Gastroesophageal sphincter (tissue), 3 donors: ENCODE measurements around the gene DIP2C.

Source experiments
- CTCF ChIP-seq, 4 experiments: fragments of 200-600 bp in 2 of 4; fragments of 450-650 bp in 2 of 4; sonication (generic) in 1 of 4; IDR thresholded peaks; one replicate each; pipeline ENCODE4 v1.5.1; 2017 to 2019; ENCODE audit warnings: antibody characterized with exemption in 4 of 4, mild to moderate bottlenecking in 2 of 4, moderate library complexity in 2 of 4
- EP300 ChIP-seq: sonication (generic); formaldehyde crosslinking; IDR thresholded peaks from one replicate; pipeline ENCODE4 v1.6.1; 2017; ENCODE audit warnings: antibody characterized with exemption, mild to moderate bottlenecking
- POLR2A ChIP-seq, 2 donors: fragments of 450-650 bp; IDR thresholded peaks; one replicate each; pipeline ENCODE4 v1.6.1; 2017; ENCODE audit warnings: antibody characterized with exemption in 2 of 2, mild to moderate bottlenecking in 2 of 2, moderate library complexity in 1 of 2
- POLR2AphosphoS5 ChIP-seq: sonication (generic); formaldehyde crosslinking; IDR thresholded peaks from one replicate; pipeline ENCODE4 v1.6.1; 2017; ENCODE audit warnings: antibody characterized with exemption

- no peak for TF ChIP-seq CTCF (IDR thresholded peaks at IDR 0.05)
- no peak for TF ChIP-seq EP300
- TF ChIP-seq POLR2AphosphoS5, result no peak
- TF ChIP-seq POLR2A (IDR thresholded peaks at IDR 0.05), result no peak
Measured at GRCh38 chr10:482848-483247, 206.6 kb downstream of the DIP2C start.
